PFSK-1 (cell line): Measurements from ENCODE around the gene RFX2.

ENCODE experiments used
- FOXP2 ChIP-seq: optimal IDR thresholded peaks from 2 replicates; pipeline ENCODE3; 2011; ENCODE audit warnings: borderline replicate concordance, control low read depth, inconsistent platforms; ENCODE audit not compliant: insufficient read depth; ENCODE audit errors: extremely low read length, extremely low read depth
- POLR2AphosphoS5 ChIP-seq: IDR thresholded peaks from 2 replicates; pipeline ENCODE4 v1.6.1; 2012; ENCODE audit warnings: low read depth, mild to moderate bottlenecking, control low read depth, low read length, moderate library complexity
- SIN3A ChIP-seq: IDR thresholded peaks from 2 replicates; pipeline ENCODE4 v1.6.1; 2012; ENCODE audit warnings: mild to moderate bottlenecking, low read length, moderate library complexity, borderline replicate concordance; ENCODE audit not compliant: insufficient read depth
- TAF1 ChIP-seq: IDR thresholded peaks from 2 replicates; pipeline ENCODE4 v1.6.1; 2012; ENCODE audit warnings: low read length, control low read depth, borderline replicate concordance; ENCODE audit not compliant: insufficient read depth
- TF ChIP-seq, protein P1 (sequence below), 2 experiments: IDR thresholded peaks; 2 replicates each; pipeline versions ENCODE4 v1.6.1 to v1.8.0; 2011 to 2012; ENCODE audit warnings: low read depth in 2 of 2, low read length in 2 of 2, control low read depth in 1 of 2, inconsistent platforms in 1 of 2, mild to moderate bottlenecking in 1 of 2, moderate library complexity in 1 of 2; ENCODE audit not compliant: insufficient read depth in 1 of 2

RFX2 gene

DNA sequence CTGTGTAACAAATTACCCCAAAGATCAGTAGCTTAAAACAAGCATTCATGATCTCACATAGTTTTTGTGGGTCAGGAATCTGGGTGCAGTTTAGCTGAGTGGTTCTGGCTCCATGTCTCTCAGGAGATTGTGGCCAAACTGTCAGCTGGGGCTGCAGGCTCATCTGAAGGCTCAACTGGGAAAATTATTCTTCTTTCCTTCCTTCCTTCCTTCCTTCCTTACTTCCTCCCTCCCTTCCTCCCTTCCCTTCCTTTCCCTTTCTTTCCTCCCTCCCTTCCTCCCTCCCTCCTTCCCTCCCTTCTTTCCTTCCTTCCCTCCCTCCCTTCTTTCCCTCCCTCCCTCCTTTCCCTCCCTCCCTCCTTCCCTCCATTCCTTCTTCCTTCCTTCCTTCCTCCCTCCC lies 8.7 kb upstream of the RFX2 start:
- TF ChIP-seq, protein P1, sequence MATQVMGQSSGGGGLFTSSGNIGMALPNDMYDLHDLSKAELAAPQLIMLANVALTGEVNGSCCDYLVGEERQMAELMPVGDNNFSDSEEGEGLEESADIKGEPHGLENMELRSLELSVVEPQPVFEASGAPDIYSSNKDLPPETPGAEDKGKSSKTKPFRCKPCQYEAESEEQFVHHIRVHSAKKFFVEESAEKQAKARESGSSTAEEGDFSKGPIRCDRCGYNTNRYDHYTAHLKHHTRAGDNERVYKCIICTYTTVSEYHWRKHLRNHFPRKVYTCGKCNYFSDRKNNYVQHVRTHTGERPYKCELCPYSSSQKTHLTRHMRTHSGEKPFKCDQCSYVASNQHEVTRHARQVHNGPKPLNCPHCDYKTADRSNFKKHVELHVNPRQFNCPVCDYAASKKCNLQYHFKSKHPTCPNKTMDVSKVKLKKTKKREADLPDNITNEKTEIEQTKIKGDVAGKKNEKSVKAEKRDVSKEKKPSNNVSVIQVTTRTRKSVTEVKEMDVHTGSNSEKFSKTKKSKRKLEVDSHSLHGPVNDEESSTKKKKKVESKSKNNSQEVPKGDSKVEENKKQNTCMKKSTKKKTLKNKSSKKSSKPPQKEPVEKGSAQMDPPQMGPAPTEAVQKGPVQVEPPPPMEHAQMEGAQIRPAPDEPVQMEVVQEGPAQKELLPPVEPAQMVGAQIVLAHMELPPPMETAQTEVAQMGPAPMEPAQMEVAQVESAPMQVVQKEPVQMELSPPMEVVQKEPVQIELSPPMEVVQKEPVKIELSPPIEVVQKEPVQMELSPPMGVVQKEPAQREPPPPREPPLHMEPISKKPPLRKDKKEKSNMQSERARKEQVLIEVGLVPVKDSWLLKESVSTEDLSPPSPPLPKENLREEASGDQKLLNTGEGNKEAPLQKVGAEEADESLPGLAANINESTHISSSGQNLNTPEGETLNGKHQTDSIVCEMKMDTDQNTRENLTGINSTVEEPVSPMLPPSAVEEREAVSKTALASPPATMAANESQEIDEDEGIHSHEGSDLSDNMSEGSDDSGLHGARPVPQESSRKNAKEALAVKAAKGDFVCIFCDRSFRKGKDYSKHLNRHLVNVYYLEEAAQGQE (IDR thresholded peaks at IDR 0.05; ENCODE audit: insufficient read depth in 1 of 2, low read depth in 2 of 2, low read length in 2 of 2), result no peak
- TF ChIP-seq POLR2AphosphoS5 (no peak), FOXP2 (no peak), TAF1 (no peak), SIN3A (no peak)

GRCh38 chr19:6118043-6118442 lies 7.7 kb upstream of the RFX2 start:
- TF ChIP-seq, protein P1 (IDR thresholded peaks at IDR 0.05; ENCODE audit: insufficient read depth in 1 of 2, low read depth in 2 of 2, low read length in 2 of 2), result no peak
- TF ChIP-seq FOXP2 (no peak), POLR2AphosphoS5 (no peak), SIN3A (no peak)

GRCh38 chr19:6117534-6117933 lies 7.2 kb upstream of the RFX2 start:
- TF ChIP-seq, protein P1 (IDR thresholded peaks at IDR 0.05; ENCODE audit: insufficient read depth in 1 of 2, low read depth in 2 of 2, low read length in 2 of 2), result no peak
- TF ChIP-seq TAF1 (no peak), POLR2AphosphoS5 (no peak), FOXP2 (no peak), SIN3A (no peak)

GRCh38 chr19:6116749-6117430 lies 6.6 kb upstream of the RFX2 start:
- TF ChIP-seq FOXP2 (no peak), SIN3A (no peak)
- TF ChIP-seq, protein P1 (IDR thresholded peaks at IDR 0.05; ENCODE audit: insufficient read depth in 1 of 2, low read depth in 2 of 2, low read length in 2 of 2), result no peak

DNA sequence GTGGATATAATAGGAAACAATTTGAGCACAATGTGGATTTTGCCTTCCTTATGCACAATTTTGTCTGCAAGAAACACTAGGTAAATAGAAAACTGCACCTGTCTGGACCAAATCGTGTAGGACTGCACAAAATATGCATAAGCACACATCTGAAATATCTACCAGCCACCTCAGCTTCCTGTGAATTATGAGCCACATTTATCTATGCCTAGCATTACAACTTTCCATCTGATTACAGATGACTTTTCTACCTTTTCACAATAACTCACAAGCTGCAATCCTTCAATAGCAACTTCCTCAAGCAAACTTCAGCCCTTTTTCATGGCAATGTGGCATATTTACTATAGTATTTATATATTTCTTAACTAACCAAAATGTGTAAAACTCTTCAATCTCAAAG lies 5.7 kb upstream of the RFX2 start:
- TF ChIP-seq, protein P1 (IDR thresholded peaks at IDR 0.05; ENCODE audit: insufficient read depth in 1 of 2, low read depth in 2 of 2, low read length in 2 of 2), result no peak
- no peak for TF ChIP-seq POLR2AphosphoS5
- no peak for TF ChIP-seq FOXP2
- TF ChIP-seq SIN3A, result no peak
- TF ChIP-seq TAF1, result no peak
